GM12872 (cell line): Measurements from ENCODE around the gene LRRC46.
A peak's percentile ranks its signal among the peaks of the same experiment; 100 is the strongest.

Experiments
- CTCF ChIP-seq: IDR thresholded peaks from 3 replicates; pipeline ENCODE4 v1.5.1; 2011; ENCODE audit warnings: low read depth, mild to moderate bottlenecking, low read length, moderate library complexity; ENCODE audit not compliant: insufficient read depth

Gene LRRC46

GRCh38 chr17:47797797-47798196 lies 33.7 kb upstream of the LRRC46 start:
- TF ChIP-seq CTCF, result no peak

GRCh38 chr17:47800686-47801085 lies 30.8 kb upstream of the LRRC46 start:
- TF ChIP-seq CTCF, result no peak

GRCh38 chr17:47801176-47801765 lies 30.2 kb upstream of the LRRC46 start:
- no peak for TF ChIP-seq CTCF

GRCh38 chr17:47801906-47802305 lies 29.6 kb upstream of the LRRC46 start:
- no peak for TF ChIP-seq CTCF

GRCh38 chr17:47802341-47803022 lies 29.0 kb upstream of the LRRC46 start:
- TF ChIP-seq CTCF, result peak; percentile 89

- no peak for TF ChIP-seq CTCF
These were observed 28.3 kb upstream of the LRRC46 start for GRCh38 chr17:47803201-47803600.

- no peak for TF ChIP-seq CTCF
These were observed 27.7 kb upstream of the LRRC46 start for GRCh38 chr17:47803751-47804150.

GRCh38 chr17:47804461-47804860 lies 27.0 kb upstream of the LRRC46 start:
- no peak for TF ChIP-seq CTCF
